HepG2 (cell line): ENCODE data around the gene HOXD4. TPM values are rescaled to one million over a fixed set of nuclear protein-coding genes. Genes with fewer than 3 reads are reported as not detected.

Source experiments
- CHD2 ChIP-seq: IDR thresholded peaks from 2 replicates; pipeline ENCODE4 v1.6.1; 2011; ENCODE audit warnings: low read depth, low read length, improper control_type of control experiment
- FOXA3 ChIP-seq: IDR thresholded peaks from 2 replicates; pipeline ENCODE4 v1.6.1; 2016; ENCODE audit warnings: missing genetic modification reagents, missing compliant biosample characterization
- FOXM1 ChIP-seq: sonication (generic); formaldehyde crosslinking; IDR thresholded peaks from 2 replicates; pipeline ENCODE4 v1.5.0; 2020; ENCODE audit warnings: missing genetic modification reagents
- HIVEP1 ChIP-seq: sonication (generic); formaldehyde crosslinking; IDR thresholded peaks from 2 replicates; pipeline ENCODE4 v1.4.0; 2020; ENCODE audit warnings: mild to moderate bottlenecking, missing genetic modification reagents
- HMGA1 ChIP-seq: sonication (generic); formaldehyde crosslinking; conservative IDR thresholded peaks from 2 replicates; pipeline ENCODE4 v1.4.0; 2020; ENCODE audit warnings: missing genetic modification reagents
- MEIS1 ChIP-seq: sonication (generic); formaldehyde crosslinking; IDR thresholded peaks from 2 replicates; pipeline ENCODE4 v1.9.0; 2021; ENCODE audit warnings: mild to moderate bottlenecking, missing genetic modification reagents, moderate library complexity, borderline replicate concordance
- MIER2 ChIP-seq: IDR thresholded peaks from 2 replicates; pipeline ENCODE4 v1.6.1; 2016; ENCODE audit warnings: missing biosample characterization, missing genetic modification reagents
- MTA3 ChIP-seq: sonication (generic); formaldehyde crosslinking; IDR thresholded peaks from 2 replicates; pipeline ENCODE4 v1.4.0; 2020; ENCODE audit warnings: missing genetic modification reagents
- RFX1 ChIP-seq: fragments of 450-650 bp; IDR thresholded peaks from 2 replicates; pipeline ENCODE4 v1.6.1; 2017
- RFXANK ChIP-seq: IDR thresholded peaks from 2 replicates; pipeline ENCODE4 v1.6.1; 2016
- SAFB2 ChIP-seq: sonication (generic); formaldehyde crosslinking; IDR thresholded peaks from 2 replicates; pipeline ENCODE4 v1.5.1; 2020; ENCODE audit warnings: missing genetic modification reagents, low read depth, mild to moderate bottlenecking, borderline replicate concordance
- SMC3 ChIP-seq: IDR thresholded peaks from 2 replicates; pipeline ENCODE4 v1.6.1; 2011; ENCODE audit warnings: low read length, improper control_type of control experiment
- SNAPC4 ChIP-seq: sonication (generic); formaldehyde crosslinking; IDR thresholded peaks from 2 replicates; pipeline ENCODE4 v1.4.0; 2020; ENCODE audit warnings: mild to moderate bottlenecking, missing genetic modification reagents
- TAF15 ChIP-seq: fragments of 200-400 bp; formaldehyde crosslinking; IDR thresholded peaks from one replicate; pipeline ENCODE4 v1.6.1; 2018; ENCODE audit warnings: mild to moderate bottlenecking, low read depth, low read length; ENCODE audit not compliant: poor library complexity, severe bottlenecking
- ZBTB49 ChIP-seq: sonication (generic); formaldehyde crosslinking; IDR thresholded peaks from 2 replicates; pipeline ENCODE4 v1.4.0; 2020; ENCODE audit warnings: missing genetic modification reagents, borderline replicate concordance
- ZFX ChIP-seq: sonication (generic); formaldehyde crosslinking; IDR thresholded peaks from 2 replicates; pipeline ENCODE4 v1.4.0; 2020; ENCODE audit warnings: mild to moderate bottlenecking, low read depth, missing genetic modification reagents, moderate library complexity
- ZNF138 ChIP-seq: sonication (generic); formaldehyde crosslinking; IDR thresholded peaks from 2 replicates; pipeline ENCODE4 v1.5.0; 2020; ENCODE audit warnings: mild to moderate bottlenecking, low read depth, missing genetic modification reagents
- ZNF235 ChIP-seq: sonication (generic); formaldehyde crosslinking; IDR thresholded peaks from 2 replicates; pipeline ENCODE4 v1.8.1; 2023; ENCODE audit warnings: mild to moderate bottlenecking, missing genetic modification reagents, borderline replicate concordance
- ZNF430 ChIP-seq: sonication (generic); formaldehyde crosslinking; IDR thresholded peaks from 2 replicates; pipeline ENCODE4 v1.9.0; 2021; ENCODE audit warnings: mild to moderate bottlenecking, missing genetic modification reagents
- ZNF431 ChIP-seq: sonication (generic); formaldehyde crosslinking; IDR thresholded peaks from 2 replicates; pipeline ENCODE4 v1.9.0; 2022; ENCODE audit warnings: missing genetic modification reagents, low read depth, mild to moderate bottlenecking, borderline replicate concordance
- ZNF484 ChIP-seq: sonication (generic); formaldehyde crosslinking; IDR thresholded peaks from 2 replicates; pipeline ENCODE4 v1.5.1; 2020; ENCODE audit warnings: mild to moderate bottlenecking, low read depth, missing genetic modification reagents, borderline replicate concordance
- ZNF839 ChIP-seq: sonication (generic); formaldehyde crosslinking; IDR thresholded peaks from 2 replicates; pipeline ENCODE4 v1.4.0; 2020; ENCODE audit warnings: missing genetic modification reagents, mild to moderate bottlenecking, borderline replicate concordance
- polyA plus RNA-seq, 8 experiments: library from polyadenylated mRNA; depleted of rRNA in 3 of 8; stranded (reverse) in 7 of 8; unstranded in 1 of 8; fragments of >200 nt; fragmentation: Illumina TruSeq in 4 of 8; extraction: Trizol in 4 of 8; gene quantifications; 2 replicates each; pipeline versions ENCODE4 v1.2.1 to v1.2.3, GENCODE V29; 2011 to 2016; ENCODE audit warnings: low read depth in 4 of 8, missing spikeins in 1 of 8, mixed read lengths in 1 of 8; ENCODE audit not compliant: insufficient read depth in 1 of 8
- total RNA-seq, 5 experiments: library from RNA; depleted of rRNA; stranded (reverse); fragments of >200 nt; fragmentation: Illumina TruSeq; extraction: Trizol; gene quantifications; 2 replicates each; pipeline ENCODE4 v1.2.3, GENCODE V29; 2016; ENCODE audit warnings: low read depth in 1 of 5

Gene HOXD4
- total and polyA plus RNA-seq, 2 of the 13 experiments (the other 11 are each of a cell fraction or from before 2014, with no cell fraction given) = not detected

GRCh38 chr2:176187899-176188773, 36.8 kb downstream of the HOXD4 start, which contains the start of gene HOXD1 (continued):
- TF ChIP-seq ZNF839 (CRISPR knock-in tag) (no peak), RFX1 (no peak), CHD2 (0 out of 2 replicates have a peak, but pooled peaks have one; percentile 23), ZNF138 (CRISPR knock-in tag) (0 out of 2 replicates have a peak, but pooled peaks have one; percentile 73), MTA3 (CRISPR knock-in tag) (no peak), SAFB2 (CRISPR knock-in tag) (peak; percentile 63; the same call in 1 of the 2 replicates), ZNF431 (CRISPR knock-in tag) (no peak; the same call in 1 of the 2 replicates), ZNF235 (CRISPR knock-in tag) (no peak; the same call in 1 of the 2 replicates), ZFX (CRISPR knock-in tag) (peak; percentile 87), SMC3 (no peak), MEIS1 (CRISPR knock-in tag) (no peak), ZNF430 (peak; percentile 64; the same call in 1 of the 2 replicates), TAF15 (no peak), ZBTB49 (no peak), HIVEP1 (CRISPR knock-in tag) (0 out of 2 replicates have a peak, but pooled peaks have one; percentile 37), HMGA1 (no peak), SNAPC4 (CRISPR knock-in tag) (no peak; the same call in 1 of the 2 replicates), ZNF484 (CRISPR knock-in tag) (no peak; the same call in 1 of the 2 replicates), RFXANK (CRISPR knock-in tag) (no peak), FOXA3 (CRISPR knock-in tag) (0 out of 2 replicates have a peak, but pooled peaks have one; percentile 24), FOXM1 (CRISPR knock-in tag) (no peak), MIER2 (CRISPR knock-in tag) (no peak)
